Measurements from ENCODE around the gene UBE2J2.
A peak's percentile ranks its signal among the peaks of the same experiment; 100 is the strongest.

UBE2J2 gene

GRCh38 chr1:1239614-1240347 lies 33.9 kb downstream of the UBE2J2 start:
- no peak for DNase-seq (ENCODE audit: low spot score)

- DNase-seq (ENCODE audit: low spot score): no peak
These were observed 34.4 kb downstream of the UBE2J2 start for GRCh38 chr1:1239227-1239613.

GRCh38 chr1:1238702-1239178 lies 34.9 kb downstream of the UBE2J2 start:
- DNase-seq (ENCODE audit: low spot score): no peak

DNA sequence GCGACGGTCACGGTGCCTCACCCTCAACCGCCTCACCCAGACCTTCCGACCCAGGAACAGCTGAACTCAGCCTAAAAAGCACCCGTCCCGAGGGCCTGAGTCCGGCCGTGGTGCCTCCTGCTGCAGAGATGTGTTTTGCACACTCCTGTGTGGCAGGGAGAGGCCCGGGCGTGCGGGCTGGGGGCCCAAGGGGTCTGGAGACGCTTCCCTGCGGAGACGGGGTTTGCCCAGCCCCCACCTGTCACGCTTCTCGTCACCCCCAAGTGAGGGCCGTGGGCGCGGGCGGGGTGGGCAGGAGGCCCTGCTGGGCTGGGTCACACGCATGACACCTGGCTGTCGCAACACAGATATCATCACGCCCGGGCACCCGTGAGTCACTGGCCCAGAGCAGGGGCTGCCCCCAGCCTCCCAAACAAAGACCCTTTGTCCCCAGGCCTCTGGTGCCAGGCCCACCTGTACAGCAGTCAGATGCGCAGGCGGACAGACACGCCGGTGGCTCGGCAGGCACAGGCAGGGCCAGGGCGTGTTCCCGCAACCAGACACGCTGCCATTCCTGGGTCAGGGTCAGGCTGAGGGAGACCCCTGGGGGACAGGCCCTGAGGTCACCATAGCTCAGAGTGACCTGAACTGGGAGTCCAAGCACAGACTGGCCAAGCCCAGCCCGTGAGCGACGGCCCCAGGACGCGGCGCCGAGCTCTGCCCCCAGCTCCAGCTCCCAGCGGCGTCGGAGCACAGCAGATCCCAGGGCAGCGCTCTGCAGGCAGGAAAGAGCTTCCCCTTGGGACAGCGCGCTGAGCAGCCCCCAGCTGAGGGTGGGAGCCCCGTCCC lies 35.6 kb downstream of the UBE2J2 start:
- DNase-seq (ENCODE audit: low spot score): no peak

DNA sequence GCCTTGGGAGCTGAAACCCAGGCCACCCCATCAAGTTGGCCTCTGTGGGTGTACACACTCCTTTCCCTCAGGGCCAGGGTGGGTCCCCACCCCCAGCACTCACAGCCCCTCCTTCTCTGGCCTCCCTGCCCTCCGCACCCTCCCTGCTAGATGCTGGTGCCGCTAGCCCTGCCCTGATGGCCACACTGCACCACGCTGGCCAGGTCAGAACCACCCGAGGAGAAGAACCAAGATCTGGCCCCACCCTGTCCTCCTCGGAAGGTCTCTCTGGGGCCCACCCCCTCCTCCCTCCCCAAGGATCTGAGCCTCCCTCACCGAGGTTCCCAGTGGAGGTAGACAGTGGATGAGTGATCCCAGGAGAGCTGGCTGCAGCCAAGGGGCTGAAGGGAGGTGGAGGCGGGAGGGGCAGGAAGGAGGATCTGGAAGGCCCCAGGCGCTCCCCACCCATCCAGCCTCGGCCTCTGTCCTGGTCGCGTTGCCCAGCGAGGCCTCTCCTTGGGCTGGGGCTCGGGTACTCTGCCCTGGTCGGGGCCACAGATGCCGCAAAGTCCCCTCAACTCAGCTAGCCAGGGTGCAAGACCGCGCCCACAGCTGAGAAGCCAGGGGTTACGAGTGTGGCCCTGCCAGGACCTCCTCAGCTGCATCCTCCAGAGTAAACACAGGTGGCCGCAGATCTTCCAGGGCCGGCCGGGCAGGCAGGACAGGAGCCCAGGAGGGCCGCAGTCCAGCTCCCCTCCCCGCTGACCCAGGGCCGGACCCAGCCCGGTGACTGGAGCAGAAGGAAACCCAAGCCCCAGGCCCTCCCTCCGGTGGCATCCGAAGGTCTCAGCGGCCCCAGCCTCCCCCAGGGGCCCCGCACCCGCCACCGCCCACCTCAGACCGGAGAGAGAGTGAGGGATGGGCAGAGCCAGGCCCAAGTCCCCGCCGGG lies 36.4 kb downstream of the UBE2J2 start:
- DNase-seq (ENCODE audit: low spot score): no peak

DNA sequence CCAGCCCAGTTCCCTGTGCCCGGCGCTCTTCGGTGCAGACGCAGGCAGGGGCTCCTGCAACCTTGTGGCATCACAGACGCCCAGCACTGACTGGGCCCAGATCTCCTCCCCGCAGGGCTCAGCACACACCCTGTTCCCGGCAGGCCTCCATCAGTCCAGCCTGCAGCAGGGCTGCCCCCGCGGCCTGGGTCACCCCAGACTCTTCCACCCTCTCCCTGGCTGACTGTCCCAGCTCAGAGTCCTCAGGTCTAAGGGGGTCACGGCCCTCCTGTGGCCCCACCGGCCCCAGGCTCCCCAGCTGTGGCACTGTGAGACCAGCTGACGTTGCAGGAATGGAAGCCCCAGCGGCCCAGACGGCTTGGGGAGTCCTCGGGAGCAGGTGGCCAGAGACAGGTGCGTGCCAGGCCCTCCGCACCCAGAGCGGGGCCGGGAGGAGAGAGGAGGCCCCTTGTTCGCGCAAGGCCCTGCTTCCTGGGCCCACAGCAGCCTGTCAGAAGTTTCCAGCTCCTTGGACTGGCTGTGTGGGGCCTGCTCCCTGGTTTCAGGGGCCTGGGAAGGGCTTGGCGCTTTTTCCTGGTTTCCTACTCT lies 37.4 kb downstream of the UBE2J2 start:
- no peak for DNase-seq (ENCODE audit: low spot score)

DNA sequence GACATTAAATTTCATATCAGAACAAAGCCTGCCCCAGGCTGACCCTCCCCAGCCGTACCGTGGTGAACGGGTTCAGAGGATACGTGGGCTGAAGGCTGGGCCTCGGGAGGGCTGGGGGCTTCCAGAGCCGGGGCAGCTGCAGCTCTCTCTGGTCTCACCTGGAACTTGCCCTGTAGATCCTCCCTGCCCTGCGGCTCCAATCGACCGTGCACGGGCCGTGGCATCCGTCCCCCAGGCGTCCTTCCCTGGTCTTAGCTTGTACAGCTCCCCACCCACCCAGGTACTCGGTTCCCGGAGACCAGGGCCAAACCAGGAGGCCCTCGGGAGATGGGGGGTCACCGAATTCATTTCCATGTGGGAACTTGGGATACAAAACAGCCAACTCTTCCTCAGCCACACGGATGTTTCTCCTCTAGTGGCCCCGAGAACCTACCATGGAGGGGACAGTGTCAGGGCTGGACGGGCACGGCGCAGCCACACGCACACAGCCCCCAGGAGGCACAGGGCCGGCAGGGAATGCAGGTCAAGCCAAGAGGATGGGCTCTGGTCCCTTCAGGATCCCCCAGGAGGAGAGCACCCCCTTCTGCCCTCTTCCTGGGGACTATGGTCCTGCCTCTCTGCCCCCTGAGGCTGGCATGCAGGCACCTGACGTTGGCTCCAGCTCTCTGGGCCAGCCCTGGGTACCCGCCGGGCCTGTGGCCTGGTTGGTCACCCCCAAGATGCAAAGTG lies 38.5 kb downstream of the UBE2J2 start:
- no peak for DNase-seq (ENCODE audit: low spot score)

GRCh38 chr1:1234180-1234808 lies 39.4 kb downstream of the UBE2J2 start:
- no peak for DNase-seq (ENCODE audit: low spot score)

GRCh38 chr1:1233567-1233892 lies 40.1 kb downstream of the UBE2J2 start:
- no peak for DNase-seq (ENCODE audit: low spot score)

DNA sequence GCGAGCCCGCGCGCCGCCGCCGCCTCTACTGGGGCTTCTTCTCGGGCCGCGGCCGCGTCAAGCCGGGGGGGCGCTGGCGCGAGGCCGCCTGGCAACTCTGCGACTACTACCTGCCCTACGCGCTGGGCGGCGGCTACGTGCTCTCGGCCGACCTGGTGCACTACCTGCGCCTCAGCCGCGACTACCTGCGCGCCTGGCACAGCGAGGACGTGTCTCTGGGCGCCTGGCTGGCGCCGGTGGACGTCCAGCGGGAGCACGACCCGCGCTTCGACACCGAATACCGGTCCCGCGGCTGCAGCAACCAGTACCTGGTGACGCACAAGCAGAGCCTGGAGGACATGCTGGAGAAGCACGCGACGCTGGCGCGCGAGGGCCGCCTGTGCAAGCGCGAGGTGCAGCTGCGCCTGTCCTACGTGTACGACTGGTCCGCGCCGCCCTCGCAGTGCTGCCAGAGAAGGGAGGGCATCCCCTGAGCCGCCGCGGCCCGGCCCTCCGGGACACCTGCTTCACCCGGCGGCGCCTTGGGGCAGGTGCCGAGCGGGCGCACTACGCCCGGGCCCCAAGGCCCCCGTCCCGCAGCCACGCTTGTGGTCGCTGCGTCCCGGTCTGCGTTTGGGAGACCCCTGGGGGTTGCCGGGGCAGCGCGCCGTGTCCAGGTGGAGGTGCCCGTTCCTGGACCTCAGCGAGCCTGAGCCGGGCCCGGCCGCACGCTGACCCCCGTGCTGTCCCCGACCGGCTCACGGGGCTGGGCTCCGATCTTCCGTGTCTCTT lies 40.7 kb downstream of the UBE2J2 start:
- DNase-seq (ENCODE audit: low spot score): no peak

DNA sequence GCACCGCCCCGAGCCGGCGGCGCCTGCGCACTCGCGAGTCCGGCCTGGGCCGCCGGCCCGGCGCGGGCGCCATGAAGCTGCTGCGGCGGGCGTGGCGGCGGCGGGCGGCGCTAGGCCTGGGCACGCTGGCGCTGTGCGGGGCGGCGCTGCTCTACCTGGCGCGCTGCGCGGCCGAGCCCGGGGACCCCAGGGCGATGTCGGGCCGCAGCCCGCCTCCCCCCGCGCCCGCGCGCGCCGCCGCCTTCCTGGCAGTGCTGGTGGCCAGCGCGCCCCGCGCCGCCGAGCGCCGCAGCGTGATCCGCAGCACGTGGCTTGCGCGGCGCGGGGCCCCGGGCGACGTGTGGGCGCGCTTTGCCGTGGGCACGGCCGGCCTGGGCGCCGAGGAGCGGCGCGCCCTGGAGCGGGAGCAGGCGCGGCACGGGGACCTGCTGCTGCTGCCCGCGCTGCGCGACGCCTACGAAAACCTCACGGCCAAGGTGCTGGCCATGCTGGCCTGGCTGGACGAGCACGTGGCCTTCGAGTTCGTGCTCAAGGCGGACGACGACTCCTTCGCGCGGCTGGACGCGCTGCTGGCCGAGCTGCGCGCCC lies 41.4 kb downstream of the UBE2J2 start, which contains the start of gene B3GALT6:
Gene B3GALT6 (plus strand): TSS at position 30 of the 588 bp plus-strand sequence. CDS start 42 bp downstream, at position 72.
- DNase-seq (ENCODE audit: low spot score): no peak

DNA sequence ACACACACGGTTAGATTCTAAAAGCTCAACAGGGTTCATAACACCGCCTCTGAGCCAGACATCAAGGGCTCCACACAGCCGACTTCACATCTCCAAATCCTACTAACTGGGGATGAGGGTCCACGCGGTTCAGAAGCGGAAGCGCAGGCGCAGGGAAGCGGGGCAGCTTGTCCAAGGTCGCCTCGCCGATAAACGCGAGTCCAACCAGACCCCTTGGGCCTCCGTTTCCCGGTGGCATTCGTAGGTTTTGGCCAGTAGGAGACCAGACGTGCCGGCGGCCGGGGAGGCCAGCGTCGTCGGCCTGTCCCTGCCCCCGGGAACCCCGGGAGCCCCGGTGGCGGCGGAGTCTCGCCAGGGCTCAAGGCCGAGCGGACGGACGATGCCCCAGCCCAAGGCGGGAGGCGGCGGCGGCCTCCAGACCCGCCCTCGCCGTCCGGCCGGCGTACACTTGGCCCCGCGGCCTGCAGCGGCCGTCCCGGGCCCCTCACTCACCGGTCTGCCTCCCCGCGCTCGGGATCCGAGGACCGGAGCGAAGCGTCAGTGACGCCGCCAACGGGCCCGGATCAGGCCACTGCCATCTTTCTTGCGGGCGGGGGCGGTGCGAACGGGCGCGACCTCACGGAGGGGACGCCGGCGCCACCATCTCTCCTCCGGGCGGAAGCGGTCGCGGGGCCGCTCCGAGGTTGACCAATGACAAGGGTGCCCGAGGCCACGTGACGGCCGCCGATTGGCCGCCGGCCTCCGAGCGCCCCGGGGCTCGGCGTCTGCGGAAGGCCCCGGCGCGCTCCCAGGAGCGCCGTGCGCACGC lies 42.0 kb downstream of the UBE2J2 start, which contains the start of gene SDF4:
Gene SDF4 (minus strand): TSS at position 602 of the 808 bp plus-strand sequence. CDS start 3,229 bp downstream, outside the sequence.
- peak; percentile 96 for DNase-seq (ENCODE audit: low spot score)

DNA sequence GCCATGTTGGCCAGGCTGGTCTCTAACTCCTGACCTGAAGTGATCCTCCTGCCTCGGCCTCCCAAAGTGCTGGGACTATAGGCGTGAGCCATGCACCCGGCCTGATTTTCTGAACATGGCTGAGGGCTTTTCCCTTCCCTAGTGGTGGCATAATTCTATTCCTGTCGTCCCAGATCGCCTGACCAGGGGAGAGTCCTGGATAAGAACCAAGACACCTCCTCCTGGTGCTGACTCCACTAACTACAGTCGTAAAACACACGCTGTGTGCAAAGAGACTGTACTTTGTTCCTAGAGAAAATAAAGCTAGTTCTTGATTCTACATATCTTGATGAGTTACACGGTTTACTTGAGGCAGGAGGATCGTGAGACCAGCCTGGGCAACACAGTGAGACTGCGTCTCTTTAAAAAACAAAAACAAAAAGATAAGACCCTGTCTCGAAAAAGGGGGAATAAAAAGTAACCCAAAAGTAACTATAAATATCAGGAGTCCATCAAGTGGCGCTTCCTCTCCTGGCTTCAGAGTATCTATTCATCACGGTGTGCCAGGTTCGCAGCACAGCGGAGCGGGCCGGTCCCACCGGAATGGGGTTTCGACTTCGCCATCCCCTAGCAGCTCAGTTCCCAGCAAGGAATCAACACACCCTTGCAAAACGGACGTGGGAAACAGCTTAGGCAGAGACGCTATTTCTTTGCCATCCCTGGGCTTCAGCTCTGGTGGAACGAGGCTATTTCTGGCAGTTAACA lies 42.8 kb downstream of the UBE2J2 start:
- DNase-seq (ENCODE audit: low spot score): no peak

DNA sequence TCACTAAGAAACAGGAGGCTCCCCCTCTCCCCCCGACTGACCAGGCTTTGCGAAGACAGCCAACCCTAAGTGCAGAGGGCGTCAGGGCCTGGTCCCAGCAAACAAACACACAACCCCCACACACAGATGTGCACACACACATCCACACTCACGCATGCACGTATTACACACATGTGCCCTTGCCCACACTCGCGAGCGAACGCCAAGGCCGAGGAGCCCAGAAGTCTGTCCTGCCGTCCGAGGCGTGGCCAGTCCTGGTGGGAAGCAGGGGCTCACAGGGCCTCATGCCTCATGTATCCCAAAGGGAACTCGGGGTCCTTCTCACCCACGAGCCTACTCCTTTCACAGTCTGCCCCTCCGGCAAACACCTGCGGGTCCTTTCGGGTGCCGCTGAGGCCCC lies 43.9 kb downstream of the UBE2J2 start:
- DNase-seq (ENCODE audit: low spot score): no peak

- no peak for DNase-seq (ENCODE audit: low spot score)
These were observed 44.9 kb downstream of the UBE2J2 start for GRCh38 chr1:1228596-1229321.

GRCh38 chr1:1228187-1228586 lies 45.5 kb downstream of the UBE2J2 start:
- no peak for DNase-seq (ENCODE audit: low spot score)

DNA sequence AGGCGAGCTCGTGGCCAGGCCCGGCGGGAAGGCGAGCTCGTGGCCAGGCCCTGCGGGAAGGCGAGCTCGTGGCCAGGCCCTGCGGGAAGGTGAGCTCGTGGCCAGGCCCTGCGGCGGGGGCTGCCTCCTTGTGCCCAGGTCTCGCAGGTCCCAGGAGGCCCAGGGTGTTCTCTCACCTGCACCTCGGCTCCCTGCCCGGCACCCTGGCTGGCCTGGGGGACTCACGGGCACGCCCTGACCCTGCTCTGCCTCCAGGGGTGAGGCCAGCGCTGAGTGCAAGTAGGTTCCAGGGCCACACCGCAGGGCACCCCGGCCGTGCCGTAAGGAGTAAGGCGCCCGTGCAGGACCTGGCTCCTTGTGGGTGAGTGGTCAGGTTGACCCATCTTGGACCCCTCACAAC lies 46.3 kb downstream of the UBE2J2 start:
- DNase-seq (ENCODE audit: low spot score): no peak
